ENCODE measurements around the gene GALNT5. TPM values are rescaled to one million over a fixed set of nuclear protein-coding genes. Genes with fewer than 3 reads are reported as not detected.
A peak's percentile ranks its signal among the peaks of the same experiment; 100 is the strongest.

Gene GALNT5
- total RNA-seq, 1 donor from 2014 or later = 1.7 TPM

- DNase-seq (ENCODE audit: extremely low spot score, unreplicated experiment) = no peak
- no peaks in the 10 kb centered on the region for H3K27me3 Mint-ChIP-seq
- no peaks in the 10 kb centered on the region for H3K36me3 Mint-ChIP-seq
- no peak overlapping the region for H3K27ac Mint-ChIP-seq
- TF ChIP-seq CTCF (conservative IDR thresholded peaks at IDR 0.05) = no peak
- no peaks in the 10 kb centered on the region for H3K9me3 Mint-ChIP-seq
- peaks cover 14% of the 10 kb centered on the region for H3K4me1 Mint-ChIP-seq (ENCODE audit: unreplicated experiment)
- H3K4me3 Mint-ChIP-seq = no peak overlapping the region
Observed at GRCh38 chr2:157244691-157245090, 12.8 kb upstream of the GALNT5 start.

DNA sequence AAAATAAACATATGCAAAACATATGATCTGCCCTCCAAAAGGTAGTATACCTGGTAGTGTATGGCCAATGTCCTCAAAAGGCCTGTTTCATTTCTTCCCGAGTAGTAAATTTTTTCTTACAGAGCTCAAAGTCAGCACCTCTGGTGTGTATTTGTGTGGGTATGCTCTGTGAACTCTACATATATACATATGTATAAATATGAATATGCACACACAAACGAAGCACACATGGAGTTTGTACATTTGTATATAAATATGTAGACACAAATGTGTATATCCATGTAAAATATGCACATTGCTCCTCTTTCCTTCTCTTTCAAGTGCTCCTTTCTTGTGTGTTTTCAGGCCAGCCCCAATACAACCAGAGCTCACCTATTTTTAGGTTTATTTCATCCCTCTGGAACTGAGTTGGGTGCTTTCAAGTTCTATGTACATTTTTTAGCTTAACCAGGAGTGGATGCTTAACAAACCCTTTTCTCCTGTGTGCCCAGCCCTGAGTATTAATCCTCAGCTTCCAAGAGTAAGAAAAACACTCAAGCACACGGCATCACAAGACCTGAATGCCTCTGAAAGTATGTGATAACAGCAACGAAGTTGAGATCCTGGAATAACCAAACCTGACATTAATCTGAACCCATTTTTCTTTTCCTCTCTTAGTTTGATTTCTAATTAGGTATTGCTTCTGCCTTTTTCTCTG is 12.2 kb upstream of the GALNT5 start:
- Mint-ChIP-seq H3K27me3 (no peaks in the 10 kb centered on the region), H3K36me3 (no peaks in the 10 kb centered on the region), H3K9me3 (no peaks in the 10 kb centered on the region), H3K4me3 (no peak overlapping the region), H3K27ac (no peak overlapping the region), H3K4me1 (ENCODE audit: unreplicated experiment) (peaks cover 14% of the 10 kb centered on the region)
- no peak for DNase-seq (ENCODE audit: extremely low spot score, unreplicated experiment)
- TF ChIP-seq CTCF (conservative IDR thresholded peaks at IDR 0.05) = no peak

DNA sequence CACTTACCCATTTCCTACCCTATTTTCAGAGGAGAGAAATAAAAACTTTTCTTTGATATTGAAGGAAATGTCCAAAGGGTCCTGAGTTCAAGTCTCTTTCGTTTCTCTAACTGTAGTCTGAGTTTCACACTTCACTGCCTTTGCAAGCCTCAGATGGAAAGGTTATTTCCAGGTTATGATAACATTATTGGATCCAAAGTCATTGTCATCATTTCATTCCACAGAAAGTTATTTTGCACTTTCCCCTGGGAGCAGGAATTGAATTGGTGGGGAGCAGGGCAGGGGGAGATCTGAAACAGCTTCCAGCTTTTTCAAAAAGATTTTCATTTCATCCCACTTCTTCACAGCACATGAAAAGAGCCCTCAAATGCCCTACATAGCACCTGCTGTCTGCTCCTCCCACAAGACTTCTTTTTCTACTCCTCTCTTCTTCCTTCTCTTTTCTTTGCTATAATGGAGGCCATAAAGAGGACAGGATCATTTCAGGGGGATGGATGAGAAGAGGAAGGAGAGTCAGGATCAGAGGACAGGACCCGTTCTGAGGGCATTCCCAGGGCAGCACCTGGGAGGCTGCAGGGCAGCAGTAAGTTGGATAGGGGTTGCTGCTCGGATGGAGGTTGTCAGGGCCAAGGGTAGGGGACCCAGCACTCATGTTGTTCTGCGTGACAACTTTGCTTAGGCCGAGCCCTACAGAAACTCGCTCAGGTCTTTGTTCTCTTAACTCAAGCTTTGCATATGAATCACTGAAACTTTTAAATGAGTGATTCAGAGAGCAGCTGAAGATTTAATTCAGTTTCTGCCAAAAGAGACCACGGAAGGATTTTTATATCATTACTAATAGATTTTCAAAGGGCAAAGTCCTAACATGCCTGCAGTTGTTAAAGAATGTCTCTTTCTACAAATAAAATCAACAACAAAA is 11.4 kb upstream of the GALNT5 start:
- H3K27me3 Mint-ChIP-seq = no peaks in the 10 kb centered on the region
- DNase-seq (ENCODE audit: extremely low spot score, unreplicated experiment) = no peak
- no peak overlapping the region for H3K4me3 Mint-ChIP-seq
- TF ChIP-seq CTCF (conservative IDR thresholded peaks at IDR 0.05) = no peak
- peak overlapping the region; percentile 46 for H3K27ac Mint-ChIP-seq
- peaks cover 14% of the 10 kb centered on the region for H3K4me1 Mint-ChIP-seq (ENCODE audit: unreplicated experiment)
- H3K9me3 Mint-ChIP-seq = no peaks in the 10 kb centered on the region
- H3K36me3 Mint-ChIP-seq = no peaks in the 10 kb centered on the region

- TF ChIP-seq CTCF (conservative IDR thresholded peaks at IDR 0.05) = no peak
- Mint-ChIP-seq H3K4me1 (ENCODE audit: unreplicated experiment) (peaks cover 14% of the 10 kb centered on the region), H3K4me3 (no peak overlapping the region), H3K27ac (peak overlapping the region; percentile 46), H3K36me3 (no peaks in the 10 kb centered on the region), H3K9me3 (no peaks in the 10 kb centered on the region), H3K27me3 (no peaks in the 10 kb centered on the region)
- DNase-seq (ENCODE audit: extremely low spot score, unreplicated experiment) = no peak
Observed at GRCh38 chr2:157246765-157247407, 10.6 kb upstream of the GALNT5 start.

GRCh38 chr2:157250836-157251235 is 6.7 kb upstream of the GALNT5 start:
- H3K4me1 Mint-ChIP-seq (ENCODE audit: unreplicated experiment) = peaks cover 12% of the 10 kb centered on the region
- no peak for DNase-seq (ENCODE audit: extremely low spot score, unreplicated experiment)
- no peak overlapping the region for H3K27ac Mint-ChIP-seq
- H3K36me3 Mint-ChIP-seq = no peaks in the 10 kb centered on the region
- H3K9me3 Mint-ChIP-seq = no peaks in the 10 kb centered on the region
- no peak overlapping the region for H3K4me3 Mint-ChIP-seq
- no peak for TF ChIP-seq CTCF (conservative IDR thresholded peaks at IDR 0.05)
- H3K27me3 Mint-ChIP-seq = no peaks in the 10 kb centered on the region

All from type B pancreatic cell (in vitro differentiated cells).